Measurements from ENCODE around the gene FSTL5.

Gene FSTL5

GRCh38 chr4:161704040-161704439 lies 459.8 kb downstream of the FSTL5 start:
- no peak for DNase-seq (ENCODE audit: low spot score)

GRCh38 chr4:161702287-161702686 lies 461.5 kb downstream of the FSTL5 start:
- no peak for DNase-seq (ENCODE audit: low spot score)

DNA sequence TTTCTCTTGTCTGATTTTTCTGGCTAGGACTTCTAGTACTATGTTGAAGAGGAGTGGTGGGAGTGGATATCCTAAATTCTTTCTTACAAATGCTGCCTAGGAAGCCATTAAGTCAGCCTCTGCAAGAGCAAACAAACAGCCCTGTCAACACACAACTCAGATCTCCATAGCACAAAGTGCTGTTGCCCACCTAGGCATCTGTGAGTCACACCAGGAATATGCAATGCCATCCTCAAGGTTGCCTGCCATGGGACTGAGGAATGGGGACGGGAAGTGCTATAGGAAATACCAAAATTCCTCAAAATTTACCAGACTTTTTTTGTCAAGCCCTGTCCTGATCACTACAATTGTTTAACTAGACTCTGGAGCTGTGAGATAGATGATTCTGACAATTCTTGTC lies 466.9 kb downstream of the FSTL5 start:
- peak; percentile 10 for DNase-seq (ENCODE audit: low spot score)

DNA sequence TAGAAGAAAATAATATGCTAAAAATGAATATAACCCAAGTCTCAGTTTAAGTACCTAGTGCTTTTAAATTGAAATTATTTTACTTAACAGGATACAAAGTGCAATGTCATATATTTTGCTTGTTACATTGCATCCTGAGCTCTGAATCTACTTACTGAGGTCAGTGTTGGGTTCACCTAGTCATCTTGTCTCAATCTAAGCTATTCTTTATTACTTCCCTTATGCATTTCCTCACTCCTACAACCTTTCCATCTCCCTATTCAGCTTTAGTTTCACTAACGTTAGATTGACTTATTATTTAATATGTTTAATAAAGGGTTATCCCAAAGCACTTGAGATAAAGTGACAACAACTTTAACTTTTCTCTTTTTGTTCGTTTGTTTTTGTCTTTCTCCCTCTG lies 483.7 kb downstream of the FSTL5 start:
- DNase-seq (ENCODE audit: low spot score), result no peak

DNA sequence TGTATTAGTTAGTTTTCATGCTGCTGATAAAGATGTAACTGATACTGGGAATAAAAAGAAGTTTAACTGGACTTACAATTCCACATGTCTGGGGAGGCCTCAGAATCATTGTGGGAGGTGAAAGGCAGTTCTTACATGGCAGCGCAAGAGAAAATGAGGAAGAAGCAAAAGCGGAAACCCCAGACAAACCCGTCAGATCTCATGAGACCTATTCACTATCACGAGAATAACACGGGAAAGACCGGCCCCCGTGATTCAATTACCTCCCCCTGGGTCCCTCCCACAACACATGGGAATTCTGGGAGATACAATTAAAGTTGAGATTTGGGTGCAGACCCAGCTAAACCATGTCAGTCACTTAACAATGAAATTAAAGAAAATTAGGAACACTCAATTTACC lies 499.1 kb downstream of the FSTL5 start:
- no peak for DNase-seq (ENCODE audit: low spot score)

DNA sequence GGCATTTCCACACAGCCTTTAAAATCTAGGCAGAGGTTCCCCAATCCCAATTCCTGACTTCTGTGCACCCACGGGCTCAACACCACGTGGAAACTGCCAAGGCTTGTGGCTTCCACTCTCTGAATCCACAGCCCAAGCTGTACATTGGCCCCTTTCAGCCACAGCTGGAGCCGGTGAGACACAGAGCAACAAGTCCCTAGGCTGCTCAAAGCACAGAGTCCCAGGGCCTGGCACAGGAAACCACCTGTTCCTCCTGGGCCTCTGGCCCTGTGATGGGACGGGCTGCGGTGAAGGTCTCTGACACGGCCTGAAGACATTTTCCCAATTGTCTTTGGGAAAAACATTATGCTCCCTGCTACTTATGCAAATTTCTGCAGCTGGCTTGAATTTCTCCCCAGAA lies 500.0 kb downstream of the FSTL5 start:
- no peak for DNase-seq (ENCODE audit: low spot score)

- no peak for DNase-seq (ENCODE audit: low spot score)
Observed at GRCh38 chr4:161658676-161659075, 505.1 kb downstream of the FSTL5 start.

- DNase-seq (ENCODE audit: low spot score), result no peak
Observed at GRCh38 chr4:161657616-161658015, 506.2 kb downstream of the FSTL5 start.

DNA sequence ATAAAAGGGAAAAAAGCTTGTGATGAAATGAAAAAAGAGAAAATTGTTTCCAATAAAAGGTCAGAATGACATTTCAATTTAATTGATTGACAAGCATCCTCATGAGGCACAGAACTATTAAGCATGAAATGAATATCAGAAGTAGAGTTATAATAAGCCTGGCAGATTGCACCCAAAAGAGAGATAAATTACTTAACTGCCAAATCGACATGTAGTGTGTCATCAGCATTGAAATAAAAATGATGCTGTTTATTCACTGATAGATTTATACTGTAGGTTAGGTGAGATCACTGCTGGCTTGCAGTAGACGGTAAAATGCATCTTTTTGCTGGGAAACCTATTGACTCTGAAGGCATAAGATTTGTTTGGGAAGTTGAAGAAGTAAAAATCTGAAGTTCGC lies 507.2 kb downstream of the FSTL5 start:
- no peak for DNase-seq (ENCODE audit: low spot score)

DNA sequence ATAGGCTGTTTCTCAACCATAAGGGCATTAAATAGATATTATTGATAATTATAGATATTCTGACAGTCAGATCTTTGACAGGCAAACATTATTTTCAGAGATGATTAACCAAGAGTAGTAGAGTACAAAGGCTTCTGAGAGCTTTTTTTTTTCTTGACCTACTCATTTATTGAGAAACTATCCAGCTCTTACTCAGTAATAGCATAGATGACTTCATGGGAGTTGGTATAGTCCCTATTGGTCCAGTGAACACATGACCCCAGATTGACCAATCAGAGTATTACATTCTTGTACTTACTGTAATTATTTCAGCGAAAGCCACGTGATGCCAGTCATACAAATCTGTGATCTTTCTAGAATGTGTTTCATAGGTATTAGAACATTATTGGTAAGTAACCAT lies 508.7 kb downstream of the FSTL5 start:
- no peak for DNase-seq (ENCODE audit: low spot score)

DNA sequence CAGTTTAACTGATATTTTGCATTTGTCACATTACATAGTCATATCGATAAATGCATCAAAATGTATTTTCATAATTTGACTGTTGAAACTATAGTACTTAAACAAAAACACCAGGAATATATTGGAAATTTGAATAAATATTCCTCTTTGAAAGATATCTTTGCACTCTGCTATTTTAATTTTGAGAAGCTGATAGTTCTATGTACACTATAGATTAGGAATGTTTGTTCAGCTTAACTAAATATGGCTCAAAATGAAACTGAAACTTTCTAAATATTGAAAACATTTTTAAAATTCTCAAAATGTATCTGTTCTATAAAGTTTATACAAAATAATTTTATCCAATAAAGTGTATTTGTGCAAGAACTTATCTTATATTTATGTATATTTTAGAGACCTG lies 510.1 kb downstream of the FSTL5 start:
- no peak for DNase-seq (ENCODE audit: low spot score)

DNA sequence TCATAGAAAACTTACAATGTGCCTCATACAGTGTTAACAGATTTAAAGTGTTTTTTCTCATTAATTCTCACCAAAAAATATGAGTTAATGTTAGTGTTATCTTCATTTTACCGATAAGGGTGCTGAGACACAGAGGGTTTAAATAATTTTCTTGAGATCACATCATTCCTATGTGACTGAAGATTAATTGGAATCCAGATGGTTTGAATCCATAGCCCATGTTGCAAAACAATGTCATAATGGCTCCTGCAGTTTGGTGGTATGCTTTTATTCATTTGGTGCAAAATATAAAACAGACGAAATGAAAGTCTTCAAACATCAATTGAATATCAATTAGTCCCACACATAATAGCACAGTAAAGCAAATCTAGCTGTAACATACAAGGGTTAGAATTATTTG lies 512.2 kb downstream of the FSTL5 start:
- DNase-seq (ENCODE audit: low spot score), result no peak

GRCh38 chr4:161650812-161651211 lies 513.0 kb downstream of the FSTL5 start:
- DNase-seq (ENCODE audit: low spot score), result no peak

GRCh38 chr4:161647757-161648156 lies 516.0 kb downstream of the FSTL5 start:
- DNase-seq (ENCODE audit: low spot score), result no peak

GRCh38 chr4:161642708-161643107 lies 521.1 kb downstream of the FSTL5 start:
- no peak for DNase-seq (ENCODE audit: low spot score)

- DNase-seq (ENCODE audit: low spot score), result peak; percentile 35
Observed at GRCh38 chr4:161629694-161630441, 533.9 kb downstream of the FSTL5 start.

DNA sequence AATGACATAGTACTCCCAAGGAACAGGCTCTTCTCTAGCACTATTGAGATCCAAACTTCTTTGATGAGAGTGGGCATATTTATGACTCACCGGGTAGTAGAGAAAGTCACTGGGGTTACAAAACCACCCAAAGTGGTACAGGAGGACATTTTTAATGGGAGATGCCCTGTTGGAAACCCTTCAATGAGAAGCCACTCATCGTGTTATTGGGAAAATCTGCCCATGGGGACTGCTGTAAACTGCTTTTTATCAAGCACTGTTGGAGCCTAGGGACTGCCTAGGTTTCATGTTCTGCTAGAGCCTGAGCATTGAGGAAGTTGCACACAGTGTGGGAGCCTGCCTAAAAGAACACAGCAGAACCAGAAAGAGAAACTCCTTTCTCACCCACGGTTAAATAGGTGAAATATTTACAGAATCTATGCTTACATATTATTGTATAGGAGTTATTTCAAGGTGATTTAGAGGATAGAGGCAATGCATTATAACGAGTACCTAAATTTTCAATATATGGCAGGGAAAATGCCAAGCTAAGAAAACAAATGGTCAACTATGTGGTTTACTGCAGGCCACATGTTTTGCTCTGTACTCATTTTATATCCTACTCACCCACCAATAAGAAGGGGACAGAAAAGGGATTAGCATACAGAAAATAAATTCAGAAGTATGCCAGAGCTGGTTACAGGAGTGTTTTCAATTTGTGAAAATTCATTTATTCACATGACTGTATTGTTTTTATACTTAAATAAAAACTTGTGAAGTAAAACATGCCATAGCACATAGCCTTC lies 559.1 kb downstream of the FSTL5 start:
- no peak for DNase-seq (ENCODE audit: low spot score)

- DNase-seq (ENCODE audit: low spot score), result no peak
Observed at GRCh38 chr4:161601011-161601410, 562.8 kb downstream of the FSTL5 start.

GRCh38 chr4:161595230-161595771 lies 568.5 kb downstream of the FSTL5 start:
- DNase-seq (ENCODE audit: low spot score), result no peak

DNA sequence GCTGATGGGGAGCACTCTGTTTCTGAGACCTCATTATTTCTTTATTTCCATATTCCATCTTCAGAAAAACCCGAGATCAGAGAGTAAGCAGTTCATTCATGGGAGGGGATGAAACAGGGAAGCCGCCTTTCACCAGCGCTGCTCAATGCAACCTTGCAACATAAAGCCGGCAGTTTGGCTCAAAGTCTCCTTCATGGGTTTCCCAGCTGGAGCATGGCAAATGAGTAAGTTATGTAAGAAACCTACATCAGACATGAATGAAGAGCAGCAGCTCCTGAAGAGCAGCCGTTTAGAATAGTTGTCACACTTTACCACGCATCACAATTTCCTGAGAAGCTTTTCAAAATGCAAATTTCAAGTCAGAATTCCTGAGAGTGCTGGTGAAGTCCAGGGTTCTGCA lies 578.8 kb downstream of the FSTL5 start:
- DNase-seq (ENCODE audit: low spot score), result no peak

- DNase-seq (ENCODE audit: low spot score), result no peak
Observed at GRCh38 chr4:161583549-161583948, 580.3 kb downstream of the FSTL5 start.

DNA sequence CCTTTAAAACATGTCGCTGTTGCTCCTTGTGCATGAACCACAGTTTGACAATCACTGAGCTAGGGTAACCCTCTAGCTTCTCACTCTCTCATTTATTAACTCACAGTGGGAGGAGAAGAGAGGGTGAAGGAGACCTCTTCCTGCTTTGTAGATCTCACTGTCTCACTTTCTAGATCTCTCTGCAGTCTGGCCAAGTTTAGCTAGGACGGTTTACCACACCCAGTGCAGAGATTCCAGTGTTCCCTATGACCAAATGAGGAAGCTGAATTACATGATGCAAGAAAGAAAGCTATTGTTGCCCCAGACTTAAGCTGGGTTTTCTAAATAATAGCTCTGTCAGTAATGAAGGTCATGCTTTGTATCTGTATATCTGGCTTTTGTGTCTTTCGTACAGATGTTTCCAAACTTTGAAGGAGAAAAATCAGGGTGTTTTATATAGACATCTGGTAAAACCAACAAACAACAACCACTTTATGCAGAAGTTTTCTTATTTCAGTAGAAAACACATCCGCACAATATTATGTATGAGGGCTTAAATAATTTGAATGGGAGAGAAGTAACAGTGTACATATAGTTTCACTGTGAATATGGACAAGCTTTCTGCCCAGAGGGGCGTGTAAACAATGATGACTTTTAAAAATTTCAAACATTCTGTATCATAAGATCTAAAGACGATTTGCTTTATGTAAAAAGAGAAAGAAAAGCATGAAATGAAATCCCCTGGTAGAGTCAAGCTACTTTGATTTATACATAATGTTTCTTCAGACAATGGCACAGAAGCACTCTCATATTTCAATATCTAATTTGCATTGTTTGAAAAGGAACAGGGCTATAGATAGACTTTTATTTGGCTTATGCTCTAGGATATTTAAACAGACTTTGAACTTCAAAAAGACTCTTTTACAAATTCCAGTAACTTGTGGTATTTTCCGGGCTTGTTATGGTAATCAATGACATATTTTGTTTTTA lies 582.3 kb downstream of the FSTL5 start:
- DNase-seq (ENCODE audit: low spot score), result no peak

Data from kidney tubule cell (primary cell).